LNCAP (cell line): ENCODE measurements around the gene AKR1C3.

Source experiments
- TF ChIP-seq, protein P1 (sequence below): fragments of 450-650 bp; IDR thresholded peaks from 2 replicates; pipeline ENCODE4 v1.5.1; 2017; ENCODE audit warnings: mild to moderate bottlenecking

Gene AKR1C3

DNA sequence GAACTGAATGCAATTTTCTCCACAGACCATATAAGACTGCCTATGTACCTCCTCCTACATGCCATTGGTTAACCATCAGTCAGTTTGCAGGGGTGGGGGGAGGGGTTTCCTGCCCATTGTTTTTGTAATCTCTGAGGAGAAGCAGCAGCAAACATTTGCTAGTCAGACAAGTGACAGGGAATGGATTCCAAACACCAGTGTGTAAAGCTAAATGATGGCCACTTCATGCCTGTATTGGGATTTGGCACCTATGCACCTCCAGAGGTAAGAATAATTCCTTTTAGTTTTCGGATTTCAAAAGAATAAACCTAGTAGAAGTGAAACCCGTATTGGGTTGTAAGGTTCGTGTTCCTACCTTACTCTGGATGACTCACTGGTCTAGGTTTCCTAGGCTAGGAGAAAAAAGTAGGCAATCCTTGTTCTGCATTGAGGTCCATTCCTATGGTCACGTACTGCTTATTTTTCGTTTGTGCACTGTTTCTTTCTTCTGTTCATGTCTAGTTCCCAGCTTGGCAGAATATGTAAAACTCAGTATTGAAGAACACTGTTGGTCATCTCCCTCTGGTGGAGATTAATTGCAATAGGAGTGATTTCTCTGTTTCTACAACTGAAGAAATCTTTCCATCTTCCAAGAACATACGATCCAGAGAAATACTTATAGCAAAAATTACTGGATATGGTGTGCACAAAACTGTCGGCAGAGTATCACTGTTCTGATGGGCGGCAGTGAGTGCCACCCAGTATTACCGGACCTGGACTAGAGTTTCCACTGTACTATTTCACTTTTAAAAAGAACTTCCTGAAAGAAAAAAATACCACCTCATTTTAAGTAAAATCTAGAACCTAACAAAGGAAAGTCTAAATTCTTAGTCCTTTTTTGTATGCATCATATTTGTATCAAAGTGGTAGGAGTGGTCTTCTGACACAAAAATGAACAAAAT, at the start of gene AKR1C3:
Gene AKR1C3 (plus strand): TSS at position 150 of the 941 bp plus-strand sequence. CDS start 31 bp downstream, at position 181.
- TF ChIP-seq, protein P1, sequence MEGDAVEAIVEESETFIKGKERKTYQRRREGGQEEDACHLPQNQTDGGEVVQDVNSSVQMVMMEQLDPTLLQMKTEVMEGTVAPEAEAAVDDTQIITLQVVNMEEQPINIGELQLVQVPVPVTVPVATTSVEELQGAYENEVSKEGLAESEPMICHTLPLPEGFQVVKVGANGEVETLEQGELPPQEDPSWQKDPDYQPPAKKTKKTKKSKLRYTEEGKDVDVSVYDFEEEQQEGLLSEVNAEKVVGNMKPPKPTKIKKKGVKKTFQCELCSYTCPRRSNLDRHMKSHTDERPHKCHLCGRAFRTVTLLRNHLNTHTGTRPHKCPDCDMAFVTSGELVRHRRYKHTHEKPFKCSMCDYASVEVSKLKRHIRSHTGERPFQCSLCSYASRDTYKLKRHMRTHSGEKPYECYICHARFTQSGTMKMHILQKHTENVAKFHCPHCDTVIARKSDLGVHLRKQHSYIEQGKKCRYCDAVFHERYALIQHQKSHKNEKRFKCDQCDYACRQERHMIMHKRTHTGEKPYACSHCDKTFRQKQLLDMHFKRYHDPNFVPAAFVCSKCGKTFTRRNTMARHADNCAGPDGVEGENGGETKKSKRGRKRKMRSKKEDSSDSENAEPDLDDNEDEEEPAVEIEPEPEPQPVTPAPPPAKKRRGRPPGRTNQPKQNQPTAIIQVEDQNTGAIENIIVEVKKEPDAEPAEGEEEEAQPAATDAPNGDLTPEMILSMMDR = peak; percentile 70

DNA sequence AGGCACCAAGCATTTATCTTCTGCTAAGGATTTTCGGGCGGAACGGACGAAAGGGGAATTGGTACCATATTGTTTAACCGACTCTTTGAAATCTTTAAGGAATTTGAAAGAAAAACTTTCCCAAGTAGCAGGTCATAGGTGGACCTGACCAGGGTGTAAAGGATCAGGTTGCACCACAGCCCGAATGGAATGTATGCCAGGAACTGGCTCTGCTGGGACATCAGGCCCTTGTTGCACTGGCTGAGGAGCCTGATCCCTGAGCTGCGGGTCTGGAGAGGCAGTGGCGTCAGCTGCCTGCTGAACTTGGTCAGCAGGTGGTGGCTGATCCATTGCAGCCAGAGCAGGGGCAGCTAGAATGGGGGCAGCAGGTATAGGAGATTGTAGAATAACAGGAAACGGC, 49.1 kb upstream of the AKR1C3 start:
- TF ChIP-seq, protein P1 = no peak

DNA sequence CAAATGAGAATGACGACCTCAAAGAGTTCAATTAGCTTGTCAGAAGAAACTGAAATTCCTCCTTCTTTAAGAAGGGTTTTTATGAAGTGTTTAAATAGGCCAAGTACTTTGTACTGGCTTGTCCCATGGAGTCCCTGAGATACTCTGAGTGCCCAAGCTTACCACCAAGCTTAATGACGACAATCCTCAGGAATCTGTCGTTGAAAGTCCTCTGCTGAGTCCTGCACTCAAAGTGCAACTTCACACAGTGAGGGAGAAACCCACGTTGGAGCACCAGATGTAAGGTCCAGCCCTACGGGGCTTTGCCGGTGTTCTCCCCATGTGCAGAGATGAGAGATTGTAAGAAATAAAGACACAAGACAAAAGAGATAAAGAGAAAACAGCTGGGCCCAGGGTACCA, 47.8 kb upstream of the AKR1C3 start:
- TF ChIP-seq, protein P1 = no peak

DNA sequence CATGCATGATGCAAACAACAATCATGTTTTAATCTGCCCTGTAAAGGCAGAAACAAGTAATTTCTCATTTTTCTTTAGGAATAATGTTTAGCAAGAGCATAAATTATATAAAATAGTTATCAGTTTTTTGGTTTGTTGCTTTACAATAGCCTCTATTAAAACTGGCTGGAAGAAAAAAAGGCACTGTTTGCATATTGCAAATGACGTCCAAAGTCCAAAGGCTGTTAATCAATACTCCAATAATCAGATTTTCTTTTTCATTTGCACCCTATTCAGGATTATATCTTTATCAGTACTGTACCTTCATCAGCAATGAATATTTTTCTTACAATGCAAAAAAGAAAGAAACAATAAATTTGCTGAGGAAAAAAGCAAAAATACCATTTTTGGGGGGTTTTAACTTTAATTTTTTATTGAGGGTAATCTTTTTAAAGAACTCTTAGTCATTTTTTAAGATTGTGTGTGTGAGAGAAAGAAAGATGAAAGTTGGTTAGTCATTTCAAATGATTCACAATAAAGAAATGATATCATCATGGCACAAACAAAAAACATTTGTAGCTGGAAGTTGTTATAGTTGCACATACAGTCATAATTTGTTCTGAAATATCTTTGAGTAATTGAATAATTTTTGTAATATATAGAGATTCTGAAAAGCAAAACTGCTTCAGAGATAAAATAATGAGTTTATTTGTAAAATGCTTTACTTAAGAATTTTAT, 46.1 kb upstream of the AKR1C3 start:
- TF ChIP-seq, protein P1 = no peak

DNA sequence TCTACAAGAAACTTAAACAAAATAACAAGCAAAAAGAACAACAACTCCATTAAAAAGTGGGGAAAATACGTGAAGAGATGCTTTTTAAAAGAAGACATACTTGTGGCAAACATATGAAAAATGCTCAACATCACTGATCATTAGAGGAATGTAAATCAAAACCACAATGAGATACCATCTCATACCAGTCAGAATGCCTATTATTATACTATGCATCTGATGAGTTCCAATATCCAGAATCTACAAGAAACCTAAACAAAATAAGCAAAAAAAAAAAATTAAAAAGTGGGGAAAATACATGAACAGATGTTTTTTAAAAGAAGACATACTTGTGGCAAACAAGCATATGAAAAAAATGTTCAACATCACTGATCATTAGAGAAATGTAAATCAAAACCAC, 29.6 kb upstream of the AKR1C3 start:
- TF ChIP-seq, protein P1 = no peak

DNA sequence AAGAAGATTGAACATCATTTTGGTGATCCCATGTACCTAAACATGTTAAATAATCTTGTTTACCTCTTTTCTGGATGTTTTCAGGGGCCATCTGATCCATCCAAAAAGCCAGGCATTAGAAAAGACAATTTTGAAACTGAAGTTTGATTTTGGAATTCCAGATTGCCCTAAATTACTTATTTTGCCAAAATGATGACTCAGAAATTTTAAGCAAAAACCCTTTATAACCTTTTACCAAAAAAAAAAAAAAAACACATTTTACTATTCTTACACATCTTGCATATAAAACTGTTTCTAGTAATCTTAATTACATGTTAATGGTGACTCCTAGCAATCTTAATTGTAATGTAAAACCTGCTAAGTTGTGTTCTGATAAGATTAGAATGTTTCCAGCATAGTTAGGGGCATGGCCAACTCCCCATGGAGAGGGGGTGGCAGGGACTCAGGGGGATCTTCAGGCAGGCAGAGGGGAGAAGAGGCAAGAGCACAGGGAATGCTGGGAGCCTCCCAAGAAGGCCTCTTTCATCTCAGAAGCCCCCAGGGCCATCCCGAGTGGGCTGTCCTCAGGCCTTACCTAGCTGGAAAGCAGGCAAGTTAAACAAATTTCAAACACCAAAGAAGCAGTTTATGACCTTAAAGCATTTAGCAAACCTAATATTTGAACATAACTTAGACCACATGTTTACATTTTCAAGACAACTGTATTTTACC, 25.8 kb upstream of the AKR1C3 start:
- TF ChIP-seq, protein P1 = no peak
